HG03135 (cell line): ENCODE results near the gene GPR160.

Experiments
- ATAC-seq: cut with Tn5 transposase; IDR thresholded peaks from one replicate; pipeline ENCODE4 v1.9.1; 2021; ENCODE audit warnings: mild to moderate bottlenecking, moderate library complexity; ENCODE audit not compliant: unreplicated experiment

Gene GPR160

DNA sequence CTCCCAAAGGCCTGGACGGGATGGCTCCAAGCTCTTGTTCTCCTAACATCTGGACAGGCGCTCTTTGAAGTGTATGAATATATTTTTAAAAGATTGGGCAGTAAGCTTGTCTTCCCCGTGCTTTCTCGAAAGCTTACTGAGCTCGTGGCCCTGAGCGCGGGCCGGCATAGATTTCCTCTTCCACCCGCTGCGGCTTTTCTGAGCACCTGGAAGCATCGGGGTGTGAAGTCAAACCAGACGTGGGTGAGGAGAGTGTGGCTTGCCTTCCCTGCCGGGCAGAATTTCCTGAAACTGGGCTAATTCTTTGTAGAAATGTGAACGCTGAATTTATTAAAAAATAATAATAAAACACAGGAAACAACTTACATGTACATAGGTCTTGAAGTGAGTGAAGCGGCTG is 25.9 kb downstream of the GPR160 start:
- no peak for ATAC-seq

DNA sequence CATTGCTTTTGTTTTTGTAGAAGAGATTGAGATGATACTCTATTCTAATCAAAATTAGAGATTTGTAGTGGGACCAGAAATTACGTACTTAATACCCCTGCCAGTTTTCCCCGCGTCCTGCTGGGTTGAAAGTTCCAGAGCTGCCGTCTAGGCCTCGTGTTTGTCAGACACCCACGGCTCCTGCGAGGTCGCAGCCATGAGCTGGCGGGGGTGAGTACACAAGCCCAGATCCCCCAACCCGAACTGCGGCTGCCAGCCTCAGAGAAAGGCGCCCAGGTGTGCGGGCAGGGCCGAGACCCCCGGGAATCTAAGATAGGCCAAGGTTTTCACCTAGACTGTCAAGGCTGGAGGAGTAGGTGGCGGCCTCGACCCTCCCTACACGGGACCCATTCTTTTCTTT is 26.3 kb downstream of the GPR160 start:
- ATAC-seq = no peak

DNA sequence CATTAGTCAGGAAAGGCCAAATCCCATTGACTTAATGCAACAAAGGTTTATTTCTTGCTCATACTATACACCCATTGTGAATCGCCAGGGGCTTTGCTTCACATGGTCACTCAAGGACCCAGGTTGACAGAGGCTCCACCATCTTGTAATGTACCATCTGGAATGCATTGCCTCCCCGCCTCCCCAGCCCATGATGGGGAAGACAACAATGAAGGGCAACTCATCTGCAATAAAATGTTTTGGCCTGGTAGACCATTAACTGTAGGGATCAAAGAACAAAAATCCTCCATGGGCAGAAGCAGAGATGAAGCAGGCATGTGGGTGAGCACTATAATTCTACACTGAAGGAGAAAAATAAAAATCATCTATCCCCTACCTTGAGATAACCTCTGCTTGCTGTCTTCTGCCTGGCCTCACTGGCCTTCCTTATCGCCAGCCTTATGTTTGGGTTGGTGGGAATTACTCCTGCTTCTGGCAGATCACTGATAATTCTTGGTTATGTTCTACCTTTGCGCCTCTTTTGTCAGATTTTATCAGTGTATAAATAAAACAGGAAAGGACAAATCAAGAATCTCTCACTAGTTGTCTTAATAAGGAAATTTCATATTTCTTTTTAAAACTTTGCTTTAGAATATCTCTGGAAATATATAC is 37.8 kb downstream of the GPR160 start:
- no peak for ATAC-seq

DNA sequence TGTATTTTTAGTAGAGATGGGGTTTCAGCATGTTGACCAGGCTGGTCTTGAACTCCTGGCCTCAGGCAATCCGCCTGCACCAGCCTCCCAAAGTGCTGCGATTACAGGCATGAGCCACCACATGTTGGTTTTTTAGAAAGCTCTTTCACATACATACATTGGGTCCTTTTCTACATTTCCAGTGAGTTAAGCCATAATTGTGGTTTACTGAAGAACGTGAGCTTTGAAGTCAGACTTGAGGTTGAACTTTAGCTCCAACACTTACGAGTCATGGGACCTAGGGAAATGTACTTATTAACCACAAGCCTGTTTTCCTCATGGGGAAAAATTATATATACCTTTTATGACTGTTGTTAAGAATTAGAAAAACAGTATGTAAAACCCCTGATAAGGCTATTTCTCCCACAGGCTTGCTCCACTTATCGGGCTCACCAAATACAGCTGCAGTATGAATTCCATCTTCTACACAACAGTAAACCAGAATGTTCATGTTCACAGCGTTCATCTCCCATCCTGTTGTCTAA is 39.0 kb downstream of the GPR160 start:
- ATAC-seq = no peak

DNA sequence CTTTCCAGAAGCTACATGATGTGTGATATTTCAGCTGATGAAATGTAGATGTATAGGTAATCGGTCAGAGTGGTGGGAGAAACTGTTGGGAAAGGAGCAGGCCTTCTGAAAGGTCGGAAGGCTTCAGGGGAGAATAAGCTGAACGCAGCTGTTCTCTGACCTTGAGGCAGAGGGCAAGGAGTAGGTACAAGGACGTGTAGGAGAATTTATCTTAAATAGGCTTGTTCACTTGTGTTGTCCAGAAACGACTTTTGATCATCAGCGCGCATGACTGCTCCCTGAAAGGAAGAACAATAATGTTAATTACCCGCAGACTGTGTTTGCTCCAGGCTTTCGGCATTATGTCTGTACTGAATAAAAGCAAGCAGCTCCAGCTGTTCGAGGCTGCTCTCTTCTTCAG is 39.6 kb downstream of the GPR160 start:
- no peak for ATAC-seq

DNA sequence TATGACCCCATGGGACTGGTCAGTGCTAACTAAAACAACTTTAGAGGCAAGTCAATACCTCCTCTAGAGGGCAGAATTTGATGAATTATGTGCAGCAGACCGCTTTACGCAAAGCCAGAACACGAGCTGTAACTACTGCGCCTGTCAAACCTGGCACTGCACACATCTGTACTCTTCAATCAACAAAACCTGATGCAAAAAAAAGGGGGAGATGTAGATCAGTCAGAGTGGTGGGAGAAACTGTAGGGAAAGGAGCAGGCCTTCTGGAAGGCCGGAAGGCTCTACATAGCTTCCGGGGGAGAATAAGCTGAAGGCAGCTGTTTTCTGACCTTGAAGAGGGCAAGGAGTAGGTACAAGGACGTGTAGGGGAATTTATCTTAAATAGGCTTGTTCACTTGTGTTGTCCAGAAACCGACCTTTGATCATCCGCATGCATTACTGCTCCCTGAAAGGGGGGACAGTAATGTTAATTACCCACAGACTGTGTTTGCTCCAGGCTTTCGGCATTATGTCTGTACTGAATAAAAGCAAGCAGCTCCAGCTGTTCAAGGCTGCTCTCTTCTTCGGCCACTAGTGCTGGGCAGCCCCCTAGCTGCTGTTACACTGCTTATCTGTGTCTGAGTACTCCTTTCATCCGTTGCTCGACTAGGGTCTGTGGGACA is 41.0 kb downstream of the GPR160 start:
- no peak for ATAC-seq

DNA sequence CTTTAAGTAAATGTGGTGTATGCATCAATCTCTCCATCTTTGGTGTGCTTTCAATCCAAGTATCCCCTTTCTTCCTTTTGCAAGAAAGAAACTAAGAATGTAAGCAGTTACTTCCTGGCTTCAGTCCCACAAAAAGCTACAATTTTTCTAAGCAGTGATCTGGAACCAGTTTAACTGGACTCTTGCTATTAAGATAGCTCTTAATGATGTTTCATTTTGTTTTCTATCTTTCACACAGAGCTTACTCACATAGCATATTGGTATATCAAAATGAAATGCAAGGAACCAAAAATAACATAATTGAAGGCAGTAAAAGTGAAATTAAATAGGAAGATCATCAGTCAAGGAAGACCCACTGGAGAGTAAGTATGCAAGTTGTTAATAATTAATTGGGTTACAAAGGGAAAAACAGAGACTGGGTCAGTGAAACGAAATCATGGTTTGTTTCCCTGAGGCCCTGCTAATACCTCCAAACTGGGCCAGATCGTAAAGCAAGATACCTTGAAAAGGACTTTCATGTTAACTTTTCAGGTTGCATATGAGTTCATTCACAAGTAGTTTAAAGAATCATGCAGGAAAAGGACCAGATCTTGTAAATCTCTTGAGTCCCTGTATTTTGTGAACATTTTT is 41.9 kb downstream of the GPR160 start:
- ATAC-seq = no peak

DNA sequence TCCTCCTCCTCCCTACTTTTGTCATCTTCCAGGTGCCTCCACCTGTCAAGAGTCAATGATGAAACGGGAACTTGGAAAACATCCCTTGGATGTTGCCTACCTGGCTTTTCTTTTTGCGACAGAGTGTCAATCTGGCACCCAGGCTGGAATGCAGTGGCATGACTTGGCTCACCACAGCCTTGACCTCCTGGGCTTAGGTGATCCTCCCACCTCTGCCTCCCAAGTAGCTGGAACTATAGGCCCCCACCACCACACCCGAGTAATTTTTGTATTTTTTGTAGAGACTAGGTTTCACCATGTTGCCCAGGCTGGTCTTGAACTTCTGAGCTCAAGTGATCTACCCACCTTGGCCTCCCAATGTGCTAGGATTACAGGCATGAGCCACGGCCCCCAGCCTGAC is 42.8 kb downstream of the GPR160 start:
- no peak for ATAC-seq

DNA sequence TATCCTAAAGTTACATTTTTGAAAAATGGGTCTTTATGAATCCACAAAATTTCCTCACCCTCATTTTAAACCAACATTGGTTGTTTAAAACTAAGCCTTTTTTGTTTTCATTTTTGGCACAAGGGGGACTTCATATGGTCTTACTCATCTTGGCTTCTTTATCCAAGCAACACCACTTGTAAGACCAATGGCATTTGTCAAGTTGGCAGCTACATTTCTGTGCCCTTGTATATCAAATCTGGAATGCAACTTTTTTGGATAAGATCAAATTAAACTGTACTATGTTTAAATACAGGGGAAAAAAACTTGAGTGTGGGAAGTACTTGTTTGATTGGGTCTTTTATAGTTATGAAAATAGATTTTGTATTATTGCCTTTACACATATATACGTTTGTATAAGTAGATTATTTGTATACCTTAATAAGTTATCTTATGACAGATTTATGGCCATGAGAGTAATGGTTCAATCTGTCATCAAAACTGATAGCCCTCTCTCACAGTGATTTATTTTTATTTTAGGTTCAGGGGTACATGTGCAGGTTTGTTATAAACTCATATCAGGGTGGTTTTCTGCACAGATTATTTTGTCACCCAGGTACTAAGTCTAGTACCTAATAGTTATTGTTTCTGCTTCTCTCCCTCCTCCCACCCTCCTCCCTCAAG is 43.4 kb downstream of the GPR160 start:
- no peak for ATAC-seq

DNA sequence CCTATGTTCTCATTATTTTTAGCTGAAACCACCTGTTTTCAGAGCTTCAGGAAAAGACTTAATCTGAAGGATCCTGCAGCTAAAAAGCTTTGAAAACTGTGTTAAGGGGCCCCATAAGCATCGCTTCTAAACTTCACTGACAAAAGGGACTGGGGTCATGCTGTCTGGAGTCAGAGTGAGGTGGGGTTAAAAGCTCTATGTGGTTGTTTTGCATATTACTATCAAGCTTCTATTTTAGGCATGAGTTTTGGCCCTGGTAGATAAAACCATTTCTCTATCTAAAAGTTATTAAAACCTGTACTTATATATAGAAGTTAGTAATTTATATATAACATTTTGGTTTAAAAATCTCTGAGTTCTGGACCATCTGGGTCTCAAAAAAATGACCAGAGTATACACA is 45.5 kb downstream of the GPR160 start:
- ATAC-seq = no peak

DNA sequence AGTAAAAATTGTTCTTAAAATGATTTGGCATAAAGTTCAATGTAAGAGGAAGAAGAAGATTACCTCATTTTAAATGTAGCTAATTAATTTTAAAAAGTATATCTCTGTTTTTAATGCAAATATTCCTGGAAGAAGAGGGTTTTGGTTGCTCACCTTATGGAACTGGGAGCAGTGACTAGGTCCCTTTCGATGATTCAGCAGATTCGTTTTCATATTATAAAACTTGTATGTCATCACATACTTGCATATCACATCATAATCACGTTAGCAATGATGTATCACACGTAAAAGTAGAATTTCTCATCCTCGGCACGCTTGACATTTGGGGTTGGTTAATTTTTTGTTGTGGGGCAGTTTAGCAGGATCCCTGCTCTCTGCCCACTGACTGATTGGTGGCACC is 47.6 kb downstream of the GPR160 start:
- no peak for ATAC-seq

DNA sequence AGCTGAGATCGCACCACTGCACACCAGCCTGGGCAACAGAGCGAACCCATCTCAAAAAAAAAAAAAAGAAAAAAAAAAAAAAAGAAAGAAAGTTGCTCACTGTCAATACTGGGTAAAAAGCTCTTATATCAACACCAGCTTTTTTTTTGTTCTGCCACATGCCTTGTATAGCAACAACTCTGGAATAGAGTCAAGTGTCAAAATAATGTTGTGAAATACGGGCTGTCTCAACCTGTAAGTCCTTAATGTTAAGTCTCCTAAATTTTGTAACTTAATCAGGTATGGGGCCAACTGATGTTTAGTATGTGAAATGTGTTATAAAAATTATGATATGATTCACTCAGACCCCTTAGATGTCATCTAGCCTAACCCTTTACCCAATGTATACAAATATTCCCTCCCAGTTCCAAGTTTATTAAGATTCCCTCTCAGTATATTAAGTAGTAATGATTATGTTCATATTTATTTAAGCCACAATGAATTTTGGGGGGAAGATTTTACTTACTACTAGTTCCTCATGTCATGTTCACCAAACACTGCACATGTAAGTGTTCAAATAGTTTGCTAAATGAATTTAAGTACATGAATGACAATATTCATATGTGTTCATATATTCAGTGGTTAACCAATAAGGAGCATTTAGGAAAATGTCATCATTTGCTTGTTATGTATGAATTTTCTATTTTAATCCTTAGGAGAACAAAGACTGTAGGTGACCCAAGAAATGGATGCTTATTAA is 52.2 kb downstream of the GPR160 start:
- ATAC-seq = no peak

DNA sequence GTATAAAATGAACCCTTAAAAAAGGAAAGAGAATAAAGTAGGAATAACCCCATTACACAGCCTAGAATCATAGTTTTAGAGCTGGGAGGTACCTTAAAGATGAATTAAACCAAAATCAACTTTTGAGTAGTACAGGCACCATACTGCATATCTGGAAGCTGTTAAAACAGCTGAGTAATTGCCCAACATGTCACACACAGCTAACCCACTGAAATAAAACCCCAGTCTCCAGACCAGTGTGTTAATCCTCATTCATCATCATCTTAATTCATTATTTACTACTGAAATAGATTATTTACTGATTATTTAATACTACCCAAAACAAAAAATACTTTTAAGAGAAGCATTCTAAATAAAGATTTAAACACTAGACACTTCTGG is 52.8 kb downstream of the GPR160 start:
- no peak for ATAC-seq

DNA sequence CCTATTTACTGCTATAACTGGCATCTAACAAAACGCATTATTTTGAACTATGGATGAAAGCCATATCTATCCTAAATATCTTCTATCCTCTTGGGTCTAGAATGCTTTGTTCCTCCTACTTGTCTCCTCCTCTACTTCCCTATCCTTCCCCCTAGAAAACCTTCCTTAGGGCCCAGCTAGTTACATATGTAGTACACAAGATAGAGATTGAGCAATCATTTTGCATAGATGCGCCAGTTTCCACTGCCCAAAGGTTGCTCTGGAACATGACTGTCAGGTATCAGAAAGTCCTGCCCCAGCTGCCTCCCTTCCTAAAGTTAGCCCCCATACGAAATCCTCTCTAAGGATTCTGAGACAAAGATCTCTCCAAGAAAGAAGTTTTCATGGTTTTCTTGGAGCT is 55.1 kb downstream of the GPR160 start:
- ATAC-seq = no peak

DNA sequence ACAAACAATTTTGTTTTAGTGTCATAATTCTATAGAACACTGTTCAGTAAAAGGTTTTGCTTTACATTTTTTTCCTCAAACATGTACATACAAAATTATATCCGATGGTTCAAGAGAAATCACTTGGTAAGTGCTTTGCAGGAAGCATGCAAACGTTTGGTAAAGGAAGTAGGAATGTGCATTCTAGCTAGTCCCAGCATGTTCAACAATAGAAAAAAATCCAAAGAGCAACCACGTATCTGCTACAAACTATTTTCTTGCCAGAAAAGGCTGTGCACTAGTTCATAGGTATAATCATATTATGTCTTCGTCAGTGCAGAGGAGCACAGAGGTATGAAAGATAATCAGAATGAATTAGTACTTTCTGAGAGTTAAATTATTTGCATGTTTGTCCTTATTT is 58.0 kb downstream of the GPR160 start:
- ATAC-seq = no peak

DNA sequence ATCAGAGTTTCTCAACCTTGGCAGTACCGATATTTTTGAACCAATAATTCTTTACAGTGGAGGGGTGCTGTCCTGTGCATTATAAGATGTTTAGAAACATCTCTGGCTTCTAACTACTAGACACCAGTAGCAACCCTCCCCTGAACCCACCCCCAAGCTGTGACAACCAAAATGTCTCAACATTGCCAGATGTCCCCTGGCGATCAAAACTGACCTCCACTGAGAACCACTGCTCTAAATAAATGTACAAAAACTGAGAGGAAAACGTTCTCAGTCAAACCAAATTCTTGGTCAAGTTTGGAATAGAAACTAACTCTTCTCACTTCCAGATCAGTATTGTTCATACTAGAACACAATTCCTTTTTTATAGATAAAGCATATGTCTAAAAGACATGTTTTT is 58.5 kb downstream of the GPR160 start:
- ATAC-seq = no peak

DNA sequence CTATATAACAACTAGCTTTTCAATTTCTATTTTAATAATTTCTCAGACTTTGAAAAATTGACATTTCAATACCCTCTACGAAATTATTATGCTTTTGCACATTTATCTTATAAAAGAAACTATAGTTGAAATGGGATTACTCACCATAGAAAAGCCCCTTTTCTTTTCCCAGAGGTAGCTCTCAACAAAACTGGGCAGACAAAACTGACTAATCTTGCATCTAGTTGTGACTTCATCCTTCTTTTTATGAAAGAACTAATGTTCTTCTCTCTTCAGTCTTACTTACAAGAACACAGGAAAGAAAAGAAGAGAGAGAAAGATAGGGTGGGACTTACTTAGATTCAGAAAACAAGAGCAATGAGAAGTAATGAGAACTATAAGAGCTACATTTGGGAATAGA is 61.0 kb downstream of the GPR160 start:
- no peak for ATAC-seq

DNA sequence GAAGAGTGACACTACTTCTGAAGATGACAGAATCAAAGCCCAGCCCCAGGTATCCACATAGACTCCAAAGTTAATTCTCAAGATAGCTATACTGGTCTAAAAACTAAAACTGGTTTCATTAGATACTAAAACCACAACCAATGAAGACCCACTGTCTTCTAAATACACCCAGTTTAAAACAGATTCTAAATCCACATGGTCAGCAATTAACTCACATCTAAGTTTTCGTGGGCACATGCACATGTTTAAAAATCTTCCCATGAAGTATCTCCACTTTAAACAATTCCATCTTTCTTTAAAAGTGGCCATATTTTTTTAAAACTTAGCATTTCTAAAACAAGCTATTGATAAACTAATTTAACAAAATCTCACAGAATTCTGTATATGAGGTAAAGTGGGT is 63.1 kb downstream of the GPR160 start:
- ATAC-seq = no peak

DNA sequence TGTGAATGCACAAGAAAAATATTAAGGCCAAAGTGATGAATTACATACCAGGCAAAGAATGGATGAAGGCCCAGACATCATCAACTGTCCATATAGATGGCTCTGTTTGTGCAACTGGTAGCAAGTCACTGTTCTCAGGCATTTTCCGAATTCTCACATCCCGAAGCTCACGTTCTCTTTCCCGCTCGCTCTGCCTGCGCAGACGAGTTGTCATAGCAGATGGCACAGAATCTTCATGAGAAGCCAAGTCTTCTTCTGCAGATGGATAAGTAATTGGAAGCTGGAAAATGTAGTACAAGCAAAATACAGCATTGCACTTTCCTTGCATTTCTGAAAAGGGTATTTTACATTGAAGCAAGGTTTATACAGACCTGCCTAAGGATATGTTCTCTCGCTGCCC is 64.6 kb downstream of the GPR160 start:
- ATAC-seq = no peak

DNA sequence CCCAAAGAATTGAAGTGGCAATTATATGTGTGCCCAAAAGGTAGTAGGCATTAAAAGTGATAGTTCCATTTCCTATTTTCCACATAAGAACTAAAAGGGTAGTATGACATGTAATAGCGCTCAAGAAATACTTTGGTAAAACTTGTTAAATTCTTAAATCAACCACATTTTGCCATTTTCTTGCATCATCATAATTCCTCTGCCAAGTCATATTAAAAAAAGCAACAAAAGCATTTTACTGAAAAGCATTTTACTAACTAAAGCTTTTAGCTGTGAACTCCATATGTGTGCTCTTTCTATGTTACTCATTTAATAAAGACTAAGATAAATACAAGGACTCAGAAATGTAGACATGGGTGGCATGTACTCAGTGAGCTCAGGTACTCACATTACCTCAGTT is 70.1 kb downstream of the GPR160 start:
- no peak for ATAC-seq

DNA sequence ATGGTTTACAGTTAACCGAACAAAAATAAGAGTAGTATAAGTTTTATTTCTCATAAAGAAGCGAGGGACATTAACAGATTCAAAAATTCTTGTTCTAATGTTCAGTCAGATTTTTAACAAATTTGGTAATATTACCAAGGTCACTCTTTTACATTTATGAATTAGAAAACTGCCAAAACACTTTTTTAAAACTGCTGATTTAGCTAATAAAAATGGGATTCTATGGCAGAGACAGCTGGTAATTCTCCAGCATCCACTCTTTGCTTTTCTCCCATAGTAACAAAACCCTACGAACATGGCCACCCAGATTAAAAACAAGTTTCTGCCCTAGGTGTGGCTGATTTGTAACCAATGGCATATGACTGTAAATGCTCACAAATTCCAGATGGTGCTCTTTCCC is 71.2 kb downstream of the GPR160 start:
- ATAC-seq = no peak
